Measurements from ENCODE around the gene ANKRD1.
"Not testable (repeated sequence)": the region's sequence is repeated elsewhere in the genome, so short reads cannot be mapped to it uniquely, and the experiment has no call there.

The ANKRD1 gene

GRCh38 chr10:90911133-90912051, 9.5 kb downstream of the ANKRD1 start:
- H3K4me1 ChIP-seq (ENCODE audit: control insufficient read depth, insufficient read depth, low read length): peaks cover 16% of the 10 kb centered on the region; the same call in 1 of the 2 replicates
- H3K27me3 ChIP-seq (ENCODE audit: control insufficient read depth, insufficient read depth, low read length): peaks cover 41% of the 10 kb centered on the region
- no peak overlapping the region for H3K27ac ChIP-seq (ENCODE audit: low read depth, low read length)
- H3K9ac ChIP-seq (ENCODE audit: low read length): no peak overlapping the region
- H3K9me3 ChIP-seq (ENCODE audit: control insufficient read depth, insufficient read depth, low read depth, low read length): no peaks in the 10 kb centered on the region
- peaks cover 12% of the 10 kb centered on the region; the same call in 1 of the 2 replicates for H3K36me3 ChIP-seq (ENCODE audit: control insufficient read depth, insufficient read depth, low read length)
- no peak overlapping the region for H3K4me3 ChIP-seq (ENCODE audit: low read depth, low read length)

- Histone ChIP-seq H3K27ac (ENCODE audit: low read depth, low read length) (no peak overlapping the region), H3K9me3 (ENCODE audit: control insufficient read depth, insufficient read depth, low read depth, low read length) (no peaks in the 10 kb centered on the region), H3K36me3 (ENCODE audit: control insufficient read depth, insufficient read depth, low read length) (peaks cover 17% of the 10 kb centered on the region), H3K9ac (ENCODE audit: low read length) (no peak overlapping the region), H3K27me3 (ENCODE audit: control insufficient read depth, insufficient read depth, low read length) (no peaks in the 10 kb centered on the region), H3K4me1 (ENCODE audit: control insufficient read depth, insufficient read depth, low read length) (no peaks in the 10 kb centered on the region), H3K4me3 (ENCODE audit: low read depth, low read length) (no peak overlapping the region)
Measured at GRCh38 chr10:90906596-90906995, 14.3 kb downstream of the ANKRD1 start.

- no peak overlapping the region for H3K27ac ChIP-seq (ENCODE audit: low read depth, low read length)
Measured at GRCh38 chr10:90905925-90906324, 15.0 kb downstream of the ANKRD1 start.

GRCh38 chr10:90896916-90897315, 24.0 kb downstream of the ANKRD1 start:
- H3K27ac ChIP-seq (ENCODE audit: low read depth, low read length); H3K4me3 ChIP-seq (ENCODE audit: low read depth, low read length); H3K4me1 ChIP-seq (ENCODE audit: control insufficient read depth, insufficient read depth, low read length); H3K9me3 ChIP-seq (ENCODE audit: control insufficient read depth, insufficient read depth, low read depth, low read length); H3K9ac ChIP-seq (ENCODE audit: low read length); H3K27me3 ChIP-seq (ENCODE audit: control insufficient read depth, insufficient read depth, low read length): not testable (repeated sequence)
- peaks cover 70% of the 10 kb centered on the region for H3K36me3 ChIP-seq (ENCODE audit: control insufficient read depth, insufficient read depth, low read length)

More at GRCh38 chr10:90905925-90906324, 15.0 kb downstream of the ANKRD1 start:
- Histone ChIP-seq H3K9ac (ENCODE audit: low read length) (no peak overlapping the region), H3K4me1 (ENCODE audit: control insufficient read depth, insufficient read depth, low read length) (no peaks in the 10 kb centered on the region), H3K9me3 (ENCODE audit: control insufficient read depth, insufficient read depth, low read depth, low read length) (no peaks in the 10 kb centered on the region), H3K4me3 (ENCODE audit: low read depth, low read length) (no peak overlapping the region), H3K27me3 (ENCODE audit: control insufficient read depth, insufficient read depth, low read length) (no peaks in the 10 kb centered on the region), H3K36me3 (ENCODE audit: control insufficient read depth, insufficient read depth, low read length) (peaks cover 20% of the 10 kb centered on the region)

- Histone ChIP-seq H3K27me3 (ENCODE audit: control insufficient read depth, insufficient read depth, low read length) (no peaks in the 10 kb centered on the region), H3K4me3 (ENCODE audit: low read depth, low read length) (no peak overlapping the region), H3K36me3 (ENCODE audit: control insufficient read depth, insufficient read depth, low read length) (peaks cover 85% of the 10 kb centered on the region), H3K4me1 (ENCODE audit: control insufficient read depth, insufficient read depth, low read length) (no peaks in the 10 kb centered on the region), H3K9ac (ENCODE audit: low read length) (no peak overlapping the region), H3K27ac (ENCODE audit: low read depth, low read length) (no peak overlapping the region), H3K9me3 (ENCODE audit: control insufficient read depth, insufficient read depth, low read depth, low read length) (no peaks in the 10 kb centered on the region)
Measured at GRCh38 chr10:90893190-90893589, 27.7 kb downstream of the ANKRD1 start.

GRCh38 chr10:90890347-90890746, 30.5 kb downstream of the ANKRD1 start:
- Histone ChIP-seq H3K36me3 (ENCODE audit: control insufficient read depth, insufficient read depth, low read length) (peaks cover 95% of the 10 kb centered on the region), H3K27ac (ENCODE audit: low read depth, low read length) (no peak overlapping the region), H3K27me3 (ENCODE audit: control insufficient read depth, insufficient read depth, low read length) (no peaks in the 10 kb centered on the region), H3K4me3 (ENCODE audit: low read depth, low read length) (no peak overlapping the region), H3K4me1 (ENCODE audit: control insufficient read depth, insufficient read depth, low read length) (no peaks in the 10 kb centered on the region), H3K9me3 (ENCODE audit: control insufficient read depth, insufficient read depth, low read depth, low read length) (no peaks in the 10 kb centered on the region), H3K9ac (ENCODE audit: low read length) (no peak overlapping the region)

- Histone ChIP-seq H3K27ac (ENCODE audit: low read depth, low read length) (no peak overlapping the region), H3K9ac (ENCODE audit: low read length) (no peak overlapping the region), H3K36me3 (ENCODE audit: control insufficient read depth, insufficient read depth, low read length) (peaks cover 94% of the 10 kb centered on the region), H3K9me3 (ENCODE audit: control insufficient read depth, insufficient read depth, low read depth, low read length) (no peaks in the 10 kb centered on the region), H3K4me1 (ENCODE audit: control insufficient read depth, insufficient read depth, low read length) (no peaks in the 10 kb centered on the region), H3K27me3 (ENCODE audit: control insufficient read depth, insufficient read depth, low read length) (no peaks in the 10 kb centered on the region), H3K4me3 (ENCODE audit: low read depth, low read length) (no peak overlapping the region)
Measured at GRCh38 chr10:90889636-90890035, 31.3 kb downstream of the ANKRD1 start.

GRCh38 chr10:90888387-90888786, 32.5 kb downstream of the ANKRD1 start:
- Histone ChIP-seq H3K9me3 (ENCODE audit: control insufficient read depth, insufficient read depth, low read depth, low read length) (no peaks in the 10 kb centered on the region), H3K27me3 (ENCODE audit: control insufficient read depth, insufficient read depth, low read length) (no peaks in the 10 kb centered on the region), H3K27ac (ENCODE audit: low read depth, low read length) (no peak overlapping the region), H3K4me3 (ENCODE audit: low read depth, low read length) (no peak overlapping the region), H3K4me1 (ENCODE audit: control insufficient read depth, insufficient read depth, low read length) (no peaks in the 10 kb centered on the region), H3K36me3 (ENCODE audit: control insufficient read depth, insufficient read depth, low read length) (peaks cover 97% of the 10 kb centered on the region), H3K9ac (ENCODE audit: low read length) (no peak overlapping the region)

GRCh38 chr10:90887555-90887954, 33.3 kb downstream of the ANKRD1 start:
- Histone ChIP-seq H3K4me3 (ENCODE audit: low read depth, low read length) (no peak overlapping the region), H3K27ac (ENCODE audit: low read depth, low read length) (no peak overlapping the region), H3K4me1 (ENCODE audit: control insufficient read depth, insufficient read depth, low read length) (no peaks in the 10 kb centered on the region), H3K27me3 (ENCODE audit: control insufficient read depth, insufficient read depth, low read length) (no peaks in the 10 kb centered on the region), H3K9ac (ENCODE audit: low read length) (no peak overlapping the region), H3K36me3 (ENCODE audit: control insufficient read depth, insufficient read depth, low read length) (peaks cover 93% of the 10 kb centered on the region), H3K9me3 (ENCODE audit: control insufficient read depth, insufficient read depth, low read depth, low read length) (no peaks in the 10 kb centered on the region)

GRCh38 chr10:90885176-90885575, 35.7 kb downstream of the ANKRD1 start:
- H3K36me3 ChIP-seq (ENCODE audit: control insufficient read depth, insufficient read depth, low read length): peaks cover 87% of the 10 kb centered on the region

GRCh38 chr10:90884431-90884830, 36.5 kb downstream of the ANKRD1 start:
- H3K36me3 ChIP-seq (ENCODE audit: control insufficient read depth, insufficient read depth, low read length): peaks cover 87% of the 10 kb centered on the region
- no peak overlapping the region for H3K27ac ChIP-seq (ENCODE audit: low read depth, low read length)

More at GRCh38 chr10:90885176-90885575, 35.7 kb downstream of the ANKRD1 start:
- Histone ChIP-seq H3K9me3 (ENCODE audit: control insufficient read depth, insufficient read depth, low read depth, low read length) (no peaks in the 10 kb centered on the region), H3K9ac (ENCODE audit: low read length) (no peak overlapping the region), H3K27me3 (ENCODE audit: control insufficient read depth, insufficient read depth, low read length) (no peaks in the 10 kb centered on the region), H3K4me3 (ENCODE audit: low read depth, low read length) (no peak overlapping the region), H3K4me1 (ENCODE audit: control insufficient read depth, insufficient read depth, low read length) (no peaks in the 10 kb centered on the region), H3K27ac (ENCODE audit: low read depth, low read length) (no peak overlapping the region)

More at GRCh38 chr10:90884431-90884830, 36.5 kb downstream of the ANKRD1 start:
- Histone ChIP-seq H3K27me3 (ENCODE audit: control insufficient read depth, insufficient read depth, low read length) (no peaks in the 10 kb centered on the region), H3K4me1 (ENCODE audit: control insufficient read depth, insufficient read depth, low read length) (no peaks in the 10 kb centered on the region), H3K9me3 (ENCODE audit: control insufficient read depth, insufficient read depth, low read depth, low read length) (no peaks in the 10 kb centered on the region), H3K9ac (ENCODE audit: low read length) (no peak overlapping the region), H3K4me3 (ENCODE audit: low read depth, low read length) (no peak overlapping the region)

Measured in HUES6 (cell line).